Stimulated activated CD8-positive, alpha-beta memory T cell treated with anti-CD3 and anti-CD28 coated beads, Interleukin-4, amount 100 ng/mL, for 24 hours (primary cell): ENCODE measurements around the gene COMMD8.

Experiments used
- DNase-seq: peaks from one replicate; pipeline ENCODE4 v3.0.0-alpha.2; 2020; ENCODE audit warnings: low read depth

The COMMD8 gene

GRCh38 chr4:47471591-47471990 lies 8.1 kb upstream of the COMMD8 start:
- no peak for DNase-seq

DNA sequence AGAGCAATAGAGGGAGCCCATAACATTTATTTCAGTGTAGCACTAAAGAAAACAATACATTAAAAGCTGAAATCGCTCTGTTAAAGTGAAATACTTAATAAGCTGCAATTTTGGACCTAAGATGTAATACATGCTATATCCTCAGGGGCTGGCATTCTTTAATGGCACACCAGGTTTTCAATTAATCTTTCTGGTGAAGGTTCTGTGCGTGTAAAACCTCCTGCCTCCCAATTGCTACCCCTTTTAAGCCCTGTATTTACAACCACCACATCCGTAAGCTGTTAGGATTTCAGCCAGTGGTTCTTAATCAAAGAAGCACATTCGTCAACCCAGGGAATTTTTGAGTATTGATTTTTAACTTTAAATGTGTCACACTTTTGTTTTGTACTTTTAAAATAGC lies 7.6 kb upstream of the COMMD8 start:
- DNase-seq, result no peak

DNA sequence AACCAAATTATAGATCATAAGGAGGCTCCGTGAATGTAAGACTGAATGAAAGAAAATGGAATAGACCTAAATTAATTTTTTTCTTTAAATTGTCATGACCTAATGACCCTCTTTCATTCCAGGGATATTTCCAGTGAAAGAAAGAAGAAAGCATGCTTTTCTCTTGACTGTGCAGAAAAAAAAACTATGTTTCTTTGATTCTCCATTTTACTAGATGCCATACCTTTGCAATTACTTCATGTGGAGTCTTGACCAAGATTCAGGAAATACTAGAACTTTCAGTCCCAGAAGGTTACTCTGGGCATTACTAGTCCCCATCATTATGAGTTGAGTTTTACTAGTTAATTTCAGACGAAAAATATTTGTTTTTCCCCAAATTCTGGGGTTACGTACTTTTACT lies 6.4 kb upstream of the COMMD8 start:
- DNase-seq, result no peak

DNA sequence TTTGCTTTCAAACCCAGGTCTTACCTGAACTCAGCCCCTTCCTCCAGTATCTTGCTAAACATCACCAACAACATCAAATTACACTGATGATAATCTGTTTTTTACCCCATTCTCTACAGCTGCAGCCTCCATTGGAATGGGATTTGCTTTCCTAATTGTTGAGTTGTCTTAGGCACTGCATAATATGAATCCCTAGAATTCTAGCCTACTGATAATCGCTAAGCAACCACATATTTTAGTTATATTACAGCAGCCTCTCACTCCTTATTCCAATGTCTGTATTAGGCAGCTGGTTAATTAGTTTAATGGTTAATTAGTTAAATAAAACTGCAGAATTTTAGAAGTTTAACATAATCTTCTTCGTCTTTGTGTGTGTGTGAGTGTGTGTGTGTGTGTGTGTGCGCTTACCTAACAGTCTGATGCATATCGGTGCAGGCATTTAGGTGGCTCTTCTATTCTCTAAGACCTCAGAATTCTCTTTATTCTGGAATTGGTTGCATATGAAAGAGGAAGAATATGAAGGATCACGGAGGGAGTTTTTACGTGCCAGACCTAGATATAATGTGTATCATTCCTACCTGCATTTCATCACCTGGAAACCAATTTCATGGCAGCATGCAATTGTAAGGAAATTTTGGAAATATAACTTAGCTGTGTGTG lies 5.3 kb upstream of the COMMD8 start:
- DNase-seq, result no peak

DNA sequence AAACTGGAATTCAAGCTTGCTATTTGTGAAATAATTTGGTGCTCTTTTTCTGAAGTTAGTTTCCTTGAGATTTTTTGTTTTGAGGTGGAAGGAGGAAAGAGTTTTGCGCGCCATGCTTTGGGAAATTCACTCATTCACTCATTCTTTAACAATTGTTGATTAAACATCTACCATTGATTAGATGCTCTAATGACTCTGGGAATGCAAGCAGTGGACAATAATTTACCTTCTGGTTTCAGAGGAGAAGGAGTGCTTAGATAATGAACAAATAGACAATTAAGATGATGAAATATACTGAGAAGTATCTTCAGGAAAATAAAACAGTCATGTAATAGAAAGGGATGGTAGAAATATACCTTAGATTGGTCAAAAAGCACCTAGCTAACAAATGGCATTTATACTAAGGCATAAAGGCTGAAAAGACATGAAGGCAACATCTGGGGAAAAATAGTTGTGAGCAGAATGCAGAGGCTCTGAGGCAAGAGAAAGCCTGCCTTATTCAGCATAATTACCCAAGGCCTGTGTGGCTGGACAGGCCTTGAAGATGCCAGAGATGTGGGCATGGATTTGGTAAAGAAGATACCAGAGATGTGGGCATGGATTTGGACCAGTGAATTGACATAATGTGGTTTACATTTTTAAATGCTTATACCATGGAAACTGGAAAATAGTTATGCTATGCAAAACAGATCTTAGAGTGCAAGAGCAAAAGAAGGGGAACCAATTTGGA lies 2.7 kb upstream of the COMMD8 start:
- DNase-seq, result no peak

GRCh38 chr4:47465004-47465403 lies 1.5 kb upstream of the COMMD8 start:
- no peak for DNase-seq

- DNase-seq, result no peak
These were observed 685 bp downstream of the COMMD8 start for GRCh38 chr4:47462799-47463234.

GRCh38 chr4:47451657-47452056 lies 11.8 kb downstream of the COMMD8 start:
- DNase-seq, result no peak

GRCh38 chr4:47444031-47444430 lies 19.5 kb downstream of the COMMD8 start:
- no peak for DNase-seq

- DNase-seq, result no peak
These were observed 20.5 kb downstream of the COMMD8 start for GRCh38 chr4:47442980-47443379.

- no peak for DNase-seq
These were observed 28.6 kb downstream of the COMMD8 start for GRCh38 chr4:47434931-47435330.

- DNase-seq, result no peak
These were observed 30.8 kb downstream of the COMMD8 start for GRCh38 chr4:47432749-47433148.

DNA sequence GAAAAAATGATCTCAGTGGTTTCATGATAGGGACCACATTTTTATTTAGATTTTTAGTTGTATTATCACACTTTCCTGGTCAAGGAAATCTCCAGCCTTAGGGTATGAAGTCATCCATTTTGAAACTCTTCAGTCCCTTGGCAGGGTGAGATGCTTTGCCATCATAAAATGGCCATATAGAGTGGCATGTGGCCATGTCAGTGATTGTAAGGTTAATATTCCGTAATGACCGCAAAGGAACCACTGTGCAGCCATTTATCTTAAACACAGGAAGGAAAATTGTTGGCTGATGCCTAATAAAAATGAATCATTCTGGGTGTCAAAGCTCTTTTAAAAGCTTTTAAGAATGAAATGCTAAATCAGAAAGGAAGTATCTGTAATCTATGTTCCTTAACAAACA lies 35.6 kb downstream of the COMMD8 start:
- no peak for DNase-seq

GRCh38 chr4:47425628-47426027 lies 37.9 kb downstream of the COMMD8 start:
- DNase-seq, result no peak

DNA sequence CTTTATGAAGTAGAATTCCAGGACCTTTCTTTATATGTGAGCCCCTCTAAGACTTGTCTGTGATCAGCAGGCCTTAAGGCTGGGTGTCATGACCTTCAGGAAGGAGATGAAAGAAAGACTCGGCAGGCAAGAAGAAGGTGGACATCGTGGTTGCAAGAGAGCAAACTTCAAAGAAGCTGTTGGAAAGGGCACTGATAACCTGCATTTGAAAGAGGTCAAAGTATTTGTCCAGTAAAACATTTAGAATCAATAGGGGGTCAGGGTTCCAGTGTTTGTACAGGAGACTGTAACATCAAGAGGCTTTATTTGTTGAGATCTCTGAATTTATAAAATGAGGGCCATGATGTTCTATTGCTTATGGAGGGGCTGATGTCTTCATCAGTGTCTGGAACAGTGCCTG lies 44.2 kb downstream of the COMMD8 start:
- no peak for DNase-seq

- no peak for DNase-seq
These were observed 45.4 kb downstream of the COMMD8 start for GRCh38 chr4:47418147-47418546.

- DNase-seq, result no peak
These were observed 47.8 kb downstream of the COMMD8 start for GRCh38 chr4:47415719-47416118.

DNA sequence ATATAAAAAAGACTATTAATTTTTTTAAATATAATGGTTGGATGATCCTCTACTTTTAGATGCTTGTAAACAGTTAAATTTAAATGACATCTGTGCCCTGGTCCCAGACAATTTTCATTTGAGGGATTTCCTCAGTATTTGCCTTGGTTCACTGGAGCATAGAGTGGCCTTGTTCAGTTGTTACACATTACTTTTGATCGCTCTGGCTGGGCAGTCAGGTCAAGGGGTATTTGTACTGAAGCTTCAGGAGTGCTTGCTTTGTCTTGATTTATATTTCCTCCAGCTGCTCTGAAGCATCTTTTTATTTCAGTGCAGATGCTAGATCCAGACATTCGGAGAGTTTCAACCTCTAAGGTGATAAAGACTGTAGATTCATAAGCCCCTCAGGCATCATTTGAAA lies 50.0 kb downstream of the COMMD8 start:
- DNase-seq, result no peak

DNA sequence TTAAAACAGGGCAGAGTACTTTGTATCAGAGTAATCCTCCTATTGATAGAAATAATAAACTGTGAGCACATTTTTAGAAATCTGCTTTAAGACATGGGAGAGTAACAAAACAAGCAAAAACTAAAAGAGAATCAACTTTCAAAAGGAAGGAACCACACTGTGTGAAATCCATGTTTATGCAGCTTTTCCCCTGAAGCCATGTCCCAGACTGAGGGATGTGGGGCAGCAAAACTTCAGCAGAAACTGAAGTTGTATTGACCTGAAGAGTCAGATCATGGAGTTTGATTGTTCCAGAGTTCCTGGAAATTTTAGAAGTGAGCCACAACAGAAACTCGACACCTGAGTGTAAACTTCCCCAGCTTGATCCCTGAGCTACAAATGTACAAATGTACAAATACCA lies 53.2 kb downstream of the COMMD8 start:
- DNase-seq, result no peak

GRCh38 chr4:47406408-47406807 lies 57.1 kb downstream of the COMMD8 start:
- DNase-seq, result no peak
